ENCODE measurements around the gene ERG. TPM values are rescaled to one million over a fixed set of nuclear protein-coding genes. Genes with fewer than 3 reads are reported as not detected.

The ERG gene
- total and polyA plus RNA-seq, 2 experiments from 2014 or later, result 0.14 to 0.44 TPM

GRCh38 chr21:38350684-38351083 lies 147.6 kb downstream of the ERG start:
- no peaks in the 10 kb centered on the region; the same call in 2 of the 3 replicates for H3K36me3 Mint-ChIP-seq (ENCODE audit: low read depth)
- Histone ChIP-seq H3K4me1 (ENCODE audit: insufficient read depth) (peaks cover 10% of the 10 kb centered on the region; the same call in 1 of the 2 replicates), H3K36me3 (ENCODE audit: insufficient read depth) (no peaks in the 10 kb centered on the region), H3K4me2 (no peak overlapping the region), H3F3A (replicated peaks; ENCODE audit: low read depth) (no peaks in the 10 kb centered on the region), H3K27me3 (ENCODE audit: insufficient read depth) (peaks cover 4% of the 10 kb centered on the region; the same call in 1 of the 2 replicates), H3K27ac (ENCODE audit: low read depth) (no peak overlapping the region), H3K79me2 (replicated peaks; ENCODE audit: insufficient read depth) (no peaks in the 10 kb centered on the region), H2AFZ (no peak overlapping the region), H3K9me2 (ENCODE audit: insufficient read depth) (no peaks in the 10 kb centered on the region), H3K4me3 (no peak overlapping the region), H4K20me1 (replicated peaks; ENCODE audit: insufficient read depth) (no peaks in the 10 kb centered on the region)
- DNase-seq (ENCODE audit: low spot score) (no peak), ATAC-seq (no peak)
- no peak overlapping the region for H3K4me3 Mint-ChIP-seq
- H3K27ac Mint-ChIP-seq, result no peak overlapping the region
- peaks cover 25% of the 10 kb centered on the region for H3K4me1 Mint-ChIP-seq
- TF ChIP-seq EZH2 (IDR thresholded peaks at IDR 0.05; ENCODE audit: low read depth, unreplicated experiment), result no peak
- TF ChIP-seq ZNF462 (CRISPR knock-in tag; IDR thresholded peaks at IDR 0.05), result no peak
- no peak for TF ChIP-seq NANOG (IDR thresholded peaks at IDR 0.05; ENCODE audit: borderline replicate concordance)
- no peak for TF ChIP-seq POLR2AphosphoS5 (IDR thresholded peaks at IDR 0.05; ENCODE audit: low read depth)
- TF ChIP-seq ZNF114 (CRISPR knock-in tag; IDR thresholded peaks at IDR 0.05), result no peak
- TF ChIP-seq ETS1 (IDR thresholded peaks at IDR 0.05), result no peak
- no peak for TF ChIP-seq JUNB (IDR thresholded peaks at IDR 0.05; ENCODE audit: unreplicated experiment)
- no peak for TF ChIP-seq CREB1 (CRISPR knock-in tag; IDR thresholded peaks at IDR 0.05; ENCODE audit: low read depth)
- no peak for TF ChIP-seq ZNF331 (CRISPR knock-in tag; IDR thresholded peaks at IDR 0.05; ENCODE audit: low read depth)
- no peak for TF ChIP-seq STAT1 (IDR thresholded peaks at IDR 0.05; ENCODE audit: unreplicated experiment)
- no peak for TF ChIP-seq CTCF (conservative IDR thresholded peaks at IDR 0.05; ENCODE audit: low read depth in 2 of 2)
- no peak for TF ChIP-seq REST (IDR thresholded peaks at IDR 0.05; ENCODE audit: unreplicated experiment)
- no peak for TF ChIP-seq EZH2phosphoT487 (IDR thresholded peaks at IDR 0.05; ENCODE audit: unreplicated experiment)
- peaks cover 23% of the 10 kb centered on the region for H3K27me3 Mint-ChIP-seq (ENCODE audit: insufficient read depth, low read depth, poor library complexity)
- H3K9me3 Mint-ChIP-seq, result no peaks in the 10 kb centered on the region; the same call in 2 of the 3 replicates
